Colonic mucosa (tissue), 4 donors: ENCODE results near the gene ARMC12. TPM values are rescaled to one million over a fixed set of nuclear protein-coding genes. Genes with fewer than 3 reads are reported as not detected.

Source experiments
- DNase-seq: peaks from one replicate; pipeline ENCODE4 v3.0.0-alpha.2; 2020
- H3K27ac ChIP-seq: fragments of 200-600 bp; one replicate; pipeline ENCODE4 v1.8.0; 2021
- H3K27me3 ChIP-seq: fragments of 200-600 bp; one replicate; pipeline ENCODE4 v1.8.0; 2021
- H3K36me3 ChIP-seq: fragments of 200-600 bp; one replicate; pipeline ENCODE4 v1.8.0; 2021
- H3K4me1 ChIP-seq: fragments of 200-600 bp; one replicate; pipeline ENCODE4 v1.8.0; 2021; ENCODE audit warnings: mild to moderate bottlenecking
- H3K4me3 ChIP-seq: fragments of 200-600 bp; one replicate; pipeline ENCODE4 v1.8.0; 2021
- H3K9ac ChIP-seq, 2 donors: one replicate each; pipeline ENCODE4 v1.7.0; 2013; ENCODE audit warnings: control low read depth in 2 of 2, low read depth in 2 of 2, low read length in 2 of 2
- H3K9me3 ChIP-seq: fragments of 200-600 bp; one replicate; pipeline ENCODE4 v1.8.0; 2021
- intact Hi-C: fragments of 100-400 bp; cut with DNase I; formaldehyde crosslinking; loops from one replicate; pipeline ENCODE4 v1.14.1; 2022
- total RNA-seq, 2 donors: library from RNA; stranded (reverse); fragmentation: NEBNext Ultra II Directional in 1 of 2; extraction: Animal tissue kit (Norgen Biotek cat#: 25700) in 1 of 2; gene quantifications; one replicate each; pipeline ENCODE4 v1.2.1, GENCODE V29; 2021
- TF ChIP-seq, protein P1 (sequence below): fragments of 200-600 bp; IDR thresholded peaks from one replicate; pipeline ENCODE4 v1.8.0; 2022; ENCODE audit warnings: antibody characterized with exemption, mild to moderate bottlenecking
- donor health status: healthy.
- donor health status: DM: no; HTN: no; CAD: no.
- donor health status: DM: no; HTN: no; CAD: no.

The ARMC12 gene
- total RNA-seq, 2 donors from 2014 or later, result 0.30 TPM; not detected in 1

DNA sequence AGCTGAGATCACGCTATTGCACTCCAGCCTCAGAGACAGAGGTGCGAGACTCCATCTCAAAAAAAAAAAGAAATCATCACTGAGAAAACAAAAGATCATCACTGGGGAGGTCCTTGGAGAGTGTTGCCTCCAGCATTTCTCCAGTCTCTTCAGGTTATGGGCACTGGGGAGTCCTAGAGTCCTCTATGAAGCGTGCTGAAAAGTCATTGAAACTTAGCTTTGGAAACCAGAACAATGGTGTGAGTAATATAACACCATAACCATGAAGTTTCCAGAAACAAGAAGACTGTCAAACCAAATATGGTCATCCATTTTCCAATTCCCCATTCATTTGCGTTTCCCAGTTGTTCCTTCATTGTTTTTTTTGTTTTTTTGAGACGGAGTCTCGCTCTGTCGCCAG lies 13.7 kb downstream of the ARMC12 start:
- Histone ChIP-seq H3K27me3 (no peaks in the 10 kb centered on the region), H3K27ac (no peak overlapping the region), H3K9me3 (no peaks in the 10 kb centered on the region), H3K4me3 (no peak overlapping the region), H3K36me3 (no peaks in the 10 kb centered on the region), H3K9ac (no peak overlapping the region), H3K4me1 (no peaks in the 10 kb centered on the region)
- intact Hi-C loops, result no loop called here
- TF ChIP-seq, protein P1, sequence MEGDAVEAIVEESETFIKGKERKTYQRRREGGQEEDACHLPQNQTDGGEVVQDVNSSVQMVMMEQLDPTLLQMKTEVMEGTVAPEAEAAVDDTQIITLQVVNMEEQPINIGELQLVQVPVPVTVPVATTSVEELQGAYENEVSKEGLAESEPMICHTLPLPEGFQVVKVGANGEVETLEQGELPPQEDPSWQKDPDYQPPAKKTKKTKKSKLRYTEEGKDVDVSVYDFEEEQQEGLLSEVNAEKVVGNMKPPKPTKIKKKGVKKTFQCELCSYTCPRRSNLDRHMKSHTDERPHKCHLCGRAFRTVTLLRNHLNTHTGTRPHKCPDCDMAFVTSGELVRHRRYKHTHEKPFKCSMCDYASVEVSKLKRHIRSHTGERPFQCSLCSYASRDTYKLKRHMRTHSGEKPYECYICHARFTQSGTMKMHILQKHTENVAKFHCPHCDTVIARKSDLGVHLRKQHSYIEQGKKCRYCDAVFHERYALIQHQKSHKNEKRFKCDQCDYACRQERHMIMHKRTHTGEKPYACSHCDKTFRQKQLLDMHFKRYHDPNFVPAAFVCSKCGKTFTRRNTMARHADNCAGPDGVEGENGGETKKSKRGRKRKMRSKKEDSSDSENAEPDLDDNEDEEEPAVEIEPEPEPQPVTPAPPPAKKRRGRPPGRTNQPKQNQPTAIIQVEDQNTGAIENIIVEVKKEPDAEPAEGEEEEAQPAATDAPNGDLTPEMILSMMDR, result no peak
- no peak for DNase-seq

DNA sequence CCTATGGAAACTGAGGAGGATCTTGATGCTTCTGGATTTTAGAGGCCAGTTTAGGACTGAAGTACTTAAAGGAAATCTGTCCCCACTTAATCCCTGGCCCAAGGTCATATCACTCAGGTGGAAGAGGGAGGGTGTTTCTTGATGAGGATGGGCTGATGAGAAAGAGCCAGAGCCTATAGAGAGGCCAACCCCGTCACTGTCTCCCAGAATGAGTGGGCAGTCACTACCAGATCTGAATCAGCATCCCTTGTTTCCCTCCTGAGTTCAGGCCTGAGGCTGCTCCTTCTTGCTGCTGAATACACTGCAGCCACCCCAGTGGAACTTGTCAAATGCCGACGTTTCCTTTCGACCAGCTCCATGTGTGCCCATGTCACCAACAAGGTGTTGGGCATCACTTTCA lies 14.8 kb downstream of the ARMC12 start:
- H3K27ac ChIP-seq, result no peak overlapping the region
- H3K4me3 ChIP-seq, result no peak overlapping the region
- no peak for DNase-seq
- intact Hi-C loops, result no loop called here
- no peaks in the 10 kb centered on the region for H3K9me3 ChIP-seq
- no peaks in the 10 kb centered on the region for H3K4me1 ChIP-seq
- H3K27me3 ChIP-seq, result no peaks in the 10 kb centered on the region
- TF ChIP-seq, protein P1, result no peak
- H3K9ac ChIP-seq, result no peak overlapping the region
- no peaks in the 10 kb centered on the region for H3K36me3 ChIP-seq

DNA sequence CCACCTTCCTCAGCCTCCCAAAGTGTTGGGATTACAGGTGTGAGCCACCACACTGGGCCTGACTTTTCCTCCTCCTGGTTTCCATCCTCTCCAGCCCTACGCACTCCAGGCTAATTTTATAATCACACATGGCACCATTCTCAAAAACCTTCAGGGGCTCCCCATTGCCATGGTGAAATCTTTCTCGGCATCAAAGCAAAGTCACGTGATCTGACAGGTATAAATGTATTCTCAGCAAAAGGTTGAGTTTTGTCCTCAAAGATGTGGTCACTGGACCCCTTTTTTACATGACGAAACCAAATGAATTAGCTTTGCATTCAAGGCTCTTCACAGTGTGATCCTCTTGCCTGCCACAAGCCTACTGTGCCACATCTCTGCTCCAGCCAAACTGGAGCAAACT lies 15.5 kb downstream of the ARMC12 start:
- DNase-seq, result no peak
- Histone ChIP-seq H3K4me1 (no peaks in the 10 kb centered on the region), H3K36me3 (no peaks in the 10 kb centered on the region), H3K27ac (no peak overlapping the region), H3K9me3 (no peaks in the 10 kb centered on the region), H3K27me3 (no peaks in the 10 kb centered on the region), H3K4me3 (no peak overlapping the region), H3K9ac (no peak overlapping the region)
- intact Hi-C loops, result no loop called here
- TF ChIP-seq, protein P1, result no peak

DNA sequence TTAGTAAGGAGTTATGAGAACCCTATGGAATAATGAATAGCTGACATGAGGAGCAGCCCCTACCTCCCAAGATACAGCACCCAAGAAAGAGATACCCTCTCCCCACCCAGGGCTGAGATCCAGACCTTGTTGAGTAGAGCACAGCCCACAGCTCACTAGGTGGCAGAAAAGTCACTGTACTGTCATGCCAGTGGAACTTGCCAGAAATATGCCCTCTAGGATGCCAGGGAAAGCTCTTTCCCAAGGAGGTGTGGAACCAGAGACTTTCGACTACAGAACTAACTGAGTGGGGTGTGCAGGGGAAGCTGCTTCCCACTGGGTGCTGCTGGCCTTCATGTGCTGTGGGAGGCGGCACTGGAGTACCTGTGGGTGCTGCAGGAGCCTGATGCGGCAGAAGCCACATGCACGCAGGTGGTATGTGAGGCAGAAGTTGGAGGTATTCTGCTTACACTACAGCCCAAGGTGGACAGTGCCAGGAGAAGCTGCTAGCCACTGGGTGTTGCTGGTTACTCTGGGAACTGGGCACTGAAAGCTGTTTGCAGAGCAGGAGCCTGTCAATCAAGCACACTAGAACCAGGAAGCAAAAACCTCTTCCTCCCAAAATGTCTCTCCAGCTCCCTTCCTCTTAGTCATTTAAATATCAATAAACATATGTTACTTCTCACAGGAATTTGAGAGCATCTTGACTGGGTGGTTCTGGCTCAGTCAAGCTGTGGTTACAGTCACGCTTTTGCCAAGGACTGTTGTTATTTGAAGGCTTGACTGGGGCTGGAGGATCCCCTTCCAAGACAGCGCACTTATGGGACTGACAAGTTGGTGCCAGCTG lies 17.8 kb downstream of the ARMC12 start:
- TF ChIP-seq, protein P1, result no peak
- intact Hi-C loops, result no loop called here
- H3K4me3 ChIP-seq, result no peak overlapping the region
- DNase-seq, result no peak
- H3K27ac ChIP-seq, result no peak overlapping the region
- H3K4me1 ChIP-seq, result no peaks in the 10 kb centered on the region
- H3K36me3 ChIP-seq, result no peaks in the 10 kb centered on the region
- H3K27me3 ChIP-seq, result no peaks in the 10 kb centered on the region
- no peaks in the 10 kb centered on the region for H3K9me3 ChIP-seq
- no peak overlapping the region for H3K9ac ChIP-seq

DNA sequence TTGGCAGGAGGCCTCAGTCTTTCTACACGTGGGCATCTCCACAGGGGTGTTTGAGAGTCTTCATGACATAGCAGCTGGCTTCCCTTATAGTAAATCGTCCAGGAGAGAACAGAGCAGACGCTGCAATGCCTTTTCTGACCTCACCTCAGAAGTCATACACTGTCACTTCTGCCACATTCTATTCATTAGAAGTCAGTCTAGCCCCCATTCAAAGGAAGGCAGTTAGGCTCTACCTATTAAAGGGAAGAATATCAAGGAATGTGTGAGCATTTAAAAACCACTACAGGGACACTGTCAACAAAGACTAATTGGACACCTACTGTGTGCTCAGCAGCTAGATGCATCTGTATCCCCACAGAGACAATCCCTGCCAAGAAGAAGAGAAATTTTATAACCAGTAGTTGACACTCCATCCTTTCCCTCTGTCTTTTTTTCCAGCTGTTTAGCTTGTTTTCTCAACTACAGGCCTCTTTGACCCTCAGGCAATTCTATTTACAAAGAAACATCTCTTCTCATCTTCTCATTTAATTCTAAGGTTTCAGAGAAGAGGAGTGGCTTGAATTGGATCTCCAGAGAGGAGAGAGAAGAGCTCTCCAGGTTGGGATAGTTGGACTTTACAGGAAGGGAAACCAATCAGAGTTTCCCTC lies 18.6 kb downstream of the ARMC12 start:
- no peak overlapping the region for H3K27ac ChIP-seq
- H3K9ac ChIP-seq, result no peak overlapping the region
- TF ChIP-seq, protein P1, result no peak
- no peak overlapping the region for H3K4me3 ChIP-seq
- no peaks in the 10 kb centered on the region for H3K4me1 ChIP-seq
- no peaks in the 10 kb centered on the region for H3K36me3 ChIP-seq
- no peaks in the 10 kb centered on the region for H3K27me3 ChIP-seq
- no peak for DNase-seq
- intact Hi-C loops, result no loop called here
- H3K9me3 ChIP-seq, result no peaks in the 10 kb centered on the region
